ENCODE results near the gene PROZ. TPM values are rescaled to one million over a fixed set of nuclear protein-coding genes. Genes with fewer than 3 reads are reported as not detected.

Gene PROZ
- total and polyA plus RNA-seq, 2 of the 13 experiments (the other 11 are each of a cell fraction or from before 2014, with no cell fraction given): 5.6 to 22.5 TPM

GRCh38 chr13:113207890-113208420, 49.5 kb downstream of the PROZ start (continued):
- no peak for TF ChIP-seq ZBTB10 (CRISPR knock-in tag; IDR thresholded peaks at IDR 0.05; ENCODE audit: borderline replicate concordance)
- TF ChIP-seq ETS1 (CRISPR knock-in tag; IDR thresholded peaks at IDR 0.05): no peak
- no peak for TF ChIP-seq XRCC5 (optimal IDR thresholded peaks at IDR 0.05; ENCODE audit: low read length)
- TF ChIP-seq ZFX (CRISPR knock-in tag; IDR thresholded peaks at IDR 0.05; ENCODE audit: low read depth): no peak
- TF ChIP-seq ZNF280D (CRISPR knock-in tag; IDR thresholded peaks at IDR 0.05): no peak
- no peak for TF ChIP-seq GATA4 (IDR thresholded peaks at IDR 0.05; ENCODE audit: borderline replicate concordance, low read depth)
- peak; percentile 51; the same call in 1 of the 2 replicates for TF ChIP-seq ZNF30 (CRISPR knock-in tag; IDR thresholded peaks at IDR 0.05)
- TF ChIP-seq YEATS4 (CRISPR knock-in tag; IDR thresholded peaks at IDR 0.05; ENCODE audit: borderline replicate concordance): no peak
- no peak for TF ChIP-seq ZSCAN22 (CRISPR knock-in tag; IDR thresholded peaks at IDR 0.05)

All from HepG2 (cell line).